H1 (cell line): ENCODE measurements around the gene RAVER2. TPM values are rescaled to one million over a fixed set of nuclear protein-coding genes. Genes with fewer than 3 reads are reported as not detected.

Experiments
- CTCF ChIA-PET: fragments of 300-600 bp; sonication (Branson Sonifier 250); formaldehyde crosslinking; loops from one replicate; lab custom pipeline; 2021; ENCODE audit not compliant: partially characterized antibody; lab: Charles Lee
- POLR2A ChIA-PET: fragments of 300-600 bp; sonication (Branson Sonifier 250); formaldehyde crosslinking; loops from one replicate; lab custom pipeline; 2021; ENCODE audit warnings: inconsistent platforms; ENCODE audit not compliant: partially characterized antibody; lab: Charles Lee
- DNase-seq, 2 experiments: peaks; one replicate each; pipeline versions ENCODE4 v3.0.0 to v3.0.0-alpha.2; 2010 to 2022; ENCODE audit warnings: low spot score in 2 of 2, low read depth in 1 of 2, mixed read lengths in 1 of 2
- FAIRE-seq: peaks from 2 replicates; lab custom pipeline; 2011; peaks lifted over from hg19 to GRCh38; lab: Jason Lieb, UNC
- H2AFZ ChIP-seq: 2 replicates; pipeline ENCODE4 v1.8.1; 2012; ENCODE audit warnings: low read length, inconsistent platforms
- H2AK5ac ChIP-seq: 2 replicates; pipeline ENCODE4 v1.6.1; 2013; ENCODE audit warnings: low read depth, low read length
- H2BK120ac ChIP-seq: replicated peaks from 2 replicates; pipeline ENCODE3; 2013; ENCODE audit warnings: low read depth, low read length, inconsistent platforms
- H2BK12ac ChIP-seq: 2 replicates; pipeline ENCODE4 v1.6.1; 2013; ENCODE audit warnings: low read depth, low read length
- H2BK15ac ChIP-seq: 2 replicates; pipeline ENCODE4 v1.6.1; 2013; ENCODE audit warnings: low read length
- H2BK20ac ChIP-seq: 2 replicates; pipeline ENCODE4 v1.6.1; 2013; ENCODE audit warnings: low read length
- H2BK5ac ChIP-seq: 2 replicates; pipeline ENCODE4 v1.6.1; 2013; ENCODE audit warnings: low read depth, low read length
- H3K14ac ChIP-seq: 2 replicates; pipeline ENCODE4 v1.6.1; 2013; ENCODE audit warnings: inconsistent platforms; ENCODE audit not compliant: insufficient read length
- H3K18ac ChIP-seq: 2 replicates; pipeline ENCODE4 v1.6.1; 2013; ENCODE audit warnings: low read length; ENCODE audit errors: extremely low read depth
- H3K23ac ChIP-seq: 2 replicates; pipeline ENCODE4 v1.6.1; 2013; ENCODE audit warnings: inconsistent platforms; ENCODE audit not compliant: insufficient read length
- H3K23me2 ChIP-seq: 2 replicates; pipeline ENCODE4 v1.6.1; 2013; ENCODE audit warnings: low read depth, low read length
- H3K27ac ChIP-seq: 2 replicates; pipeline ENCODE4 v1.6.1; 2011; ENCODE audit warnings: low read depth, low read length, inconsistent platforms
- H3K27me3 ChIP-seq, 4 experiments: replicated peaks in 1 of 4; 1 replicate in 1 of 4; 2 replicates in 3 of 4; pipeline versions ENCODE4 v1.6.1 to v1.8.1; 2011 to 2013; ENCODE audit warnings: low read length in 3 of 4, mild to moderate bottlenecking in 3 of 4, inconsistent platforms in 2 of 4, mixed read lengths in 2 of 4, moderate library complexity in 1 of 4; ENCODE audit not compliant: control insufficient read depth in 3 of 4, insufficient read depth in 3 of 4; ENCODE audit errors: extremely low read depth in 1 of 4
- H3K36me3 ChIP-seq, 4 experiments: 2 replicates each; pipeline versions ENCODE4 v1.6.1 to v1.8.1; 2011 to 2013; ENCODE audit warnings: mild to moderate bottlenecking in 4 of 4, low read length in 3 of 4, moderate library complexity in 2 of 4, control low read depth in 1 of 4, inconsistent platforms in 1 of 4; ENCODE audit not compliant: insufficient read depth in 4 of 4, control insufficient read depth in 2 of 4
- H3K4ac ChIP-seq: replicated peaks from 2 replicates; pipeline ENCODE3; 2013; ENCODE audit warnings: low read length, low read depth, mixed read lengths, inconsistent platforms; ENCODE audit not compliant: insufficient read length
- H3K4me1 ChIP-seq, 4 experiments: replicated peaks in 1 of 4; 1 replicate in 1 of 4; 2 replicates in 3 of 4; pipeline versions ENCODE4 v1.6.1 to v1.8.1; 2011 to 2013; ENCODE audit warnings: low read length in 3 of 4, inconsistent platforms in 2 of 4, mixed read lengths in 1 of 4; ENCODE audit not compliant: insufficient read depth in 4 of 4, control insufficient read depth in 3 of 4
- H3K4me2 ChIP-seq, 2 experiments: 2 replicates each; pipeline versions ENCODE4 v1.6.1 to v1.8.1; 2011 to 2013; ENCODE audit warnings: low read depth in 2 of 2, low read length in 2 of 2, control low read depth in 1 of 2, inconsistent platforms in 1 of 2, mild to moderate bottlenecking in 1 of 2; ENCODE audit not compliant: insufficient read depth in 1 of 2
- H3K4me3 ChIP-seq, 4 experiments: fragments of 200-600, 300-600 bp in 1 of 4; sonication (generic), shearing (Covaris generic), sonication (Bioruptor Twin) in 1 of 4; 2 replicates each; pipeline versions ENCODE4 v1.5.1 to v1.8.1; 2011 to 2016; ENCODE audit warnings: low read length in 4 of 4, low read depth in 3 of 4, control low read depth in 2 of 4, inconsistent platforms in 2 of 4, mild to moderate bottlenecking in 2 of 4, mixed read lengths in 1 of 4, moderate library complexity in 1 of 4; ENCODE audit not compliant: insufficient read depth in 2 of 4; ENCODE audit errors: extremely low read depth in 1 of 4
- H3K56ac ChIP-seq: replicated peaks from 2 replicates; pipeline ENCODE3; 2013; ENCODE audit warnings: low read depth, mild to moderate bottlenecking, mixed read lengths, low read length, inconsistent platforms; ENCODE audit not compliant: insufficient read length
- H3K79me1 ChIP-seq: 2 replicates; pipeline ENCODE4 v1.6.1; 2013; ENCODE audit warnings: low read depth, low read length, control low read depth
- H3K79me2 ChIP-seq, 2 experiments: 2 replicates each; pipeline versions ENCODE4 v1.6.1 to v1.8.1; 2012 to 2013; ENCODE audit warnings: low read length in 2 of 2, mild to moderate bottlenecking in 2 of 2, inconsistent platforms in 1 of 2; ENCODE audit not compliant: insufficient read depth in 2 of 2, control insufficient read depth in 1 of 2
- H3K9ac ChIP-seq, 4 experiments: replicated peaks in 1 of 4; 1 replicate in 1 of 4; 2 replicates in 3 of 4; pipeline versions ENCODE4 v1.6.1 to v1.8.1; 2011 to 2013; ENCODE audit warnings: low read depth in 3 of 4, low read length in 3 of 4, control low read depth in 2 of 4, mild to moderate bottlenecking in 2 of 4, moderate library complexity in 2 of 4, inconsistent platforms in 1 of 4; ENCODE audit errors: extremely low read depth in 1 of 4
- H3K9me3 ChIP-seq, 2 experiments: 2 replicates each; pipeline versions ENCODE4 v1.6.1 to v1.8.1; 2012 to 2013; ENCODE audit warnings: mild to moderate bottlenecking in 2 of 2, moderate library complexity in 2 of 2, control low read depth in 1 of 2, inconsistent platforms in 1 of 2, low read depth in 1 of 2, low read length in 1 of 2, mixed read lengths in 1 of 2; ENCODE audit not compliant: insufficient read depth in 2 of 2
- H4K20me1 ChIP-seq, 2 experiments: replicated peaks in 1 of 2; 2 replicates each; pipeline versions ENCODE3 to v1.8.1; 2011 to 2013; ENCODE audit warnings: inconsistent platforms in 2 of 2, low read length in 2 of 2, mild to moderate bottlenecking in 1 of 2; ENCODE audit not compliant: insufficient read depth in 2 of 2, control insufficient read depth in 1 of 2
- H4K5ac ChIP-seq: 2 replicates; pipeline ENCODE4 v1.6.1; 2013; ENCODE audit warnings: low read length, low read depth, mixed read lengths, inconsistent platforms; ENCODE audit not compliant: insufficient read length
- H4K8ac ChIP-seq: 2 replicates; pipeline ENCODE4 v1.8.0; 2013; ENCODE audit warnings: mild to moderate bottlenecking, moderate library complexity, low read length, inconsistent platforms; ENCODE audit not compliant: insufficient read depth; ENCODE audit errors: extremely low read depth
- H4K91ac ChIP-seq: replicated peaks from 2 replicates; pipeline ENCODE3; 2013; ENCODE audit warnings: low read length, mixed read lengths, inconsistent platforms; ENCODE audit not compliant: insufficient read length
- BACH1 ChIP-seq: IDR thresholded peaks from 2 replicates; pipeline ENCODE4 v1.6.1; 2012; ENCODE audit warnings: low read length, improper control_type of control experiment
- CEBPB ChIP-seq: IDR thresholded peaks from 2 replicates; pipeline ENCODE4 v1.6.1; 2012; ENCODE audit warnings: low read depth, low read length
- CHD1 ChIP-seq: IDR thresholded peaks from 2 replicates; pipeline ENCODE4 v1.6.1; 2012; ENCODE audit warnings: low read depth, low read length, improper control_type of control experiment
- CHD2 ChIP-seq: IDR thresholded peaks from 2 replicates; pipeline ENCODE4 v1.6.1; 2012; ENCODE audit warnings: low read length, improper control_type of control experiment
- KDM5A ChIP-seq: fragments of 200-600 bp; IDR thresholded peaks from 2 replicates; pipeline ENCODE4 v1.7.1; 2012; ENCODE audit warnings: mild to moderate bottlenecking, low read length, inconsistent platforms, mixed read lengths
- MAFK ChIP-seq: IDR thresholded peaks from 2 replicates; pipeline ENCODE4 v1.6.1; 2012; ENCODE audit warnings: low read depth, mild to moderate bottlenecking, improper control_type of control experiment, low read length
- WGBS, 2 experiments: shearing (Covaris generic) in 1 of 2; methylation state at CpG; one replicate each; pipeline versions ENCODE4 v1.1.6 to v1.1.7; 2013 to 2015; ENCODE audit warnings: low lambda C conversion rate in 2 of 2, mixed read lengths in 2 of 2, inconsistent platforms in 1 of 2, low coverage in 1 of 2, missing lambda C conversion rate in 1 of 2; ENCODE audit not compliant: insufficient replicate concordance in 2 of 2, insufficient coverage in 1 of 2, insufficient read length in 1 of 2; ENCODE audit errors: extremely low coverage in 1 of 2, missing lambda C conversion rate in 1 of 2; 5-methylcytosine and 5-hydroxymethylcytosine counted together
- polyA plus RNA-seq, 7 experiments: library from polyadenylated mRNA; depleted of rRNA in 3 of 7; stranded (reverse) in 5 of 7; unstranded in 2 of 7; fragments of >200 nt in 5 of 7; fragments of 200-250 nt in 2 of 7; gene quantifications; 1 replicate in 5 of 7; 2 replicates in 1 of 7; 4 replicates in 1 of 7; pipeline versions ENCODE4 v1.2.1 to v1.2.3, GENCODE V29; 2011 to 2013; ENCODE audit warnings: missing spikeins in 2 of 7, mixed read lengths in 2 of 7
- total RNA-seq: library from RNA; stranded (reverse); fragmentation: NEBNext Ultra II Directional; extraction: Animal tissue kit (Norgen Biotek cat#: 25700); gene quantifications from 2 replicates; pipeline ENCODE4 v1.2.1, GENCODE V29; 2021

RAVER2 gene
- total and polyA plus RNA-seq, 2 of the 8 experiments (the other 6 are each of a cell fraction or from before 2014, with no cell fraction given) = 10.5 to 19.5 TPM

- ChIA-PET POLR2A (no interaction called here), CTCF (interaction anchor here (0.6 to 2.1 kb wide), 3 partner anchors 9 to 70 kb away, joined by 3 to 6 read pairs (median 5); no protein-coding TSS in a partner anchor)
- Histone ChIP-seq H3K9ac (no peak overlapping the region), H2BK15ac (no peak overlapping the region), H3K56ac (no peak overlapping the region), H3K14ac (no peak overlapping the region), H3K18ac (no peak overlapping the region), H2BK120ac (no peak overlapping the region), H2BK12ac (no peak overlapping the region), H3K4me2 (no peak overlapping the region), H3K4ac (no peak overlapping the region), H3K23ac (no peak overlapping the region), H2BK20ac (no peak overlapping the region), H2AK5ac (no peak overlapping the region), H3K27ac (no peak overlapping the region), H3K4me1 (no peaks in the 10 kb centered on the region; a peak in 1 of 7 replicates), H3K36me3 (peaks cover 0 to 4% (median under 1%) of the 10 kb centered on the region in 4 experiments; a peak in 3 of 8 replicates), H3K9me3 (no peaks in the 10 kb centered on the region), H3K23me2 (no peaks in the 10 kb centered on the region), H4K5ac (no peak overlapping the region), H3K79me1 (no peaks in the 10 kb centered on the region), H3K27me3 (no peaks in the 10 kb centered on the region), H2BK5ac (no peak overlapping the region), H3K4me3 (no peak overlapping the region), H3K79me2 (no peaks in the 10 kb centered on the region), H4K8ac (no peak overlapping the region), H2AFZ (no peak overlapping the region), H4K91ac (no peak overlapping the region), H4K20me1 (peaks cover 0 to 2% of the 10 kb centered on the region in 2 experiments)
- FAIRE-seq = no peak
- DNase-seq = no peak
- WGBS, 2 experiments = 81% methylated on average over 2 of the region's 2 CpGs; no CpG with 5 or more reads in 1 of the 2 experiments
- TF ChIP-seq CHD1 (no peak), CEBPB (no peak), CHD2 (no peak), BACH1 (no peak), KDM5A (no peak), MAFK (no peak)
Measured at GRCh38 chr1:64842224-64842623, 97.3 kb downstream of the RAVER2 start.
